HS-5 (cell line): ENCODE results near the gene BRD9.
"Not testable (repeated sequence)": the region's sequence is repeated elsewhere in the genome, so short reads cannot be mapped to it uniquely, and the experiment has no call there.

Experiments used
- DNase-seq: peaks from one replicate; pipeline ENCODE4 v3.0.0-alpha.2; 2012; ENCODE audit warnings: low read depth

BRD9 gene

GRCh38 chr5:892394-893136, at the start of gene BRD9, which contains the start of gene TRIP13:
Gene BRD9 (minus strand): TSS chr5:892801. CDS start chr5:892657, 144 bp downstream.
Gene TRIP13 (plus strand): TSS chr5:892884. CDS start chr5:892999, 115 bp downstream.
- peak; percentile 39 for DNase-seq

- not testable (repeated sequence) for DNase-seq
These were observed 48.1 kb upstream of the BRD9 start for GRCh38 chr5:940741-941140.

GRCh38 chr5:939368-939767, 46.8 kb upstream of the BRD9 start:
- DNase-seq: no peak

- no peak for DNase-seq
These were observed 44.7 kb upstream of the BRD9 start for GRCh38 chr5:937151-937924.

GRCh38 chr5:936149-937144, 43.8 kb upstream of the BRD9 start:
- no peak for DNase-seq

GRCh38 chr5:935510-936084, 43.0 kb upstream of the BRD9 start:
- no peak for DNase-seq

- DNase-seq: not testable (repeated sequence)
These were observed 41.9 kb upstream of the BRD9 start for GRCh38 chr5:934381-934967.

- DNase-seq: not testable (repeated sequence)
These were observed 41.4 kb upstream of the BRD9 start for GRCh38 chr5:933951-934350.

- DNase-seq: no peak
These were observed 40.8 kb upstream of the BRD9 start for GRCh38 chr5:933251-933861.

GRCh38 chr5:932628-933250, 40.1 kb upstream of the BRD9 start:
- DNase-seq: no peak

- DNase-seq: no peak
These were observed 39.6 kb upstream of the BRD9 start for GRCh38 chr5:932151-932627.

- no peak for DNase-seq
These were observed 39.1 kb upstream of the BRD9 start for GRCh38 chr5:931570-932145.

GRCh38 chr5:930866-931265, 38.3 kb upstream of the BRD9 start:
- no peak for DNase-seq

- no peak for DNase-seq
These were observed 37.0 kb upstream of the BRD9 start for GRCh38 chr5:929596-929995.

- not testable (repeated sequence) for DNase-seq
These were observed 36.6 kb upstream of the BRD9 start for GRCh38 chr5:929182-929581.

GRCh38 chr5:927172-928015, 34.8 kb upstream of the BRD9 start:
- no peak for DNase-seq

- no peak for DNase-seq
These were observed 34.0 kb upstream of the BRD9 start for GRCh38 chr5:926417-927171.

GRCh38 chr5:923281-923873, 30.8 kb upstream of the BRD9 start:
- no peak for DNase-seq
